NCI-H1694 (cell line): ENCODE data around the gene DDX10.

ENCODE experiments used
- DNase-seq: peaks from one replicate; lab custom pipeline; 2025; lab: John Stamatoyannopoulos, UW

Gene DDX10

DNA sequence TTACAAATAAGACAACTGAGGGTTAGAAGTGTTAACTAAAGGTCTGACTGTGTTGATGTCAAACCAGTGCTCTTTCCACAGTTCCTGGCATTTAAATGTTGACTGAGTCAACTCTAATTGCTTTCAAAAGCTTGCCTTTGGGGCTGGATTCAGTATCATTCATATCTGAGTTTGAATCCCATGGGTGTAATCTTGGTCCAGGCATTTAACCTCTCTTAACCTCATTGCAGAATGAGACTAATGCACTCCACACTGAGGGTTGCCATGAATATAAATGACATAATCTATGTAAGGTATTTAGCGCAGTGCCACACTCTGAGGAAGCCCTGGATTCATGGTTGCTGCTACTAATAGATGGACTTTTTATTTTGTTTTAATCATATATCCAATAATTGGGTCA is 274.3 kb downstream of the DDX10 start:
- DNase-seq: no peak

- DNase-seq: no peak
Measured at GRCh38 chr11:108943853-108944252, 279.0 kb downstream of the DDX10 start.

DNA sequence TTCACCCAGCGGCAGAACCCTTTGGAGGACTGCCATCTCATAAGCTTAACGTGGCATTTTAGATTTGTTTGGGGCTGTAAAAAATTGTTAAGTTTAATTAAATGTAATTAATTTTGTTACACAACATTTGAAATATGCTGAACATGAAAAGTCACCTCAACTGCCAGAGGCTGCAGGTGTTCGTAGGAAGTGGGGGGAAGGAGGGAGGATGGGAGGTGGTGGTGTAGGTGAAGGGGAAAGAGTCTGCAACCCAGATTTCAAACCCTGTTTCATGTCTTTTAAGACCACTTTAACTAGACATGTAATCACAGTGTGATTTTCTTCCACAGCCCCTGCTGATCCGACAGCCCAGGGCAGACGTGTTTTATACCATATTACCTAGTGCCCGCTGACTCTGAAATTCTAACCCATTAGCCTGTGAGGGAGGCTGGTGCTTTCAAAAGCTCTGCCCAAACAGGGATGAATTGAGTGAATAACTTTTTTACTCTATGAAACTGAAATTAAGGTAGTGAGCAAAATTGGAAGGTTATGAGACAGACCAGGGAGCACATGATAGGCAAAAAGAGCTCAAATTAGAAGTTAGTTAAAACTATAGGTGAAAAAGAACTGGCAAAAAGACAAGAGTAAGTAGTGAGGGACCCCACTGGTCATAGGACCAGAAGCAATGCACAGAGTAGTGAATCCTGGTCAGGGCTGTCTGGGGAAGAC is 279.8 kb downstream of the DDX10 start:
- DNase-seq: no peak

DNA sequence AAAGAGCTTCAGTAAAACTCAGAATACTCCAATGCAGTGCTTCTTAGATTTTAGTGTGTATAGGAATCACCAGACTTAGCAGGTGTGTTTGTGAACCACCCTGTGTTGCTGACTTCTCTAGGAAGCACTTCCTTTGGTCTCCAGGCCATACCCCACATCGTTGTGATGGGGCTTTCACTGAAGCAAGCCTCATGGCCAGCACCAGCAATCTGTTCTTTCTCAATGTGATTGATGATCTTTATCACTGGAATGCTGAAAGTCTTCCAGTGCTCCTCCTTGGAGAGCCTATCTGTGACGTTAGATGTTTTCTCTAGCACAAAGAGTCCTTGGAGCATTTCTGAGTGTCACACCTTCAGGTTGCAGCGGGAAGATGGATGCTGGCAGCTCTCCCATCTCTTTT is 280.5 kb downstream of the DDX10 start:
- DNase-seq: no peak

GRCh38 chr11:108947654-108948570 is 283.0 kb downstream of the DDX10 start:
- DNase-seq: no peak

DNA sequence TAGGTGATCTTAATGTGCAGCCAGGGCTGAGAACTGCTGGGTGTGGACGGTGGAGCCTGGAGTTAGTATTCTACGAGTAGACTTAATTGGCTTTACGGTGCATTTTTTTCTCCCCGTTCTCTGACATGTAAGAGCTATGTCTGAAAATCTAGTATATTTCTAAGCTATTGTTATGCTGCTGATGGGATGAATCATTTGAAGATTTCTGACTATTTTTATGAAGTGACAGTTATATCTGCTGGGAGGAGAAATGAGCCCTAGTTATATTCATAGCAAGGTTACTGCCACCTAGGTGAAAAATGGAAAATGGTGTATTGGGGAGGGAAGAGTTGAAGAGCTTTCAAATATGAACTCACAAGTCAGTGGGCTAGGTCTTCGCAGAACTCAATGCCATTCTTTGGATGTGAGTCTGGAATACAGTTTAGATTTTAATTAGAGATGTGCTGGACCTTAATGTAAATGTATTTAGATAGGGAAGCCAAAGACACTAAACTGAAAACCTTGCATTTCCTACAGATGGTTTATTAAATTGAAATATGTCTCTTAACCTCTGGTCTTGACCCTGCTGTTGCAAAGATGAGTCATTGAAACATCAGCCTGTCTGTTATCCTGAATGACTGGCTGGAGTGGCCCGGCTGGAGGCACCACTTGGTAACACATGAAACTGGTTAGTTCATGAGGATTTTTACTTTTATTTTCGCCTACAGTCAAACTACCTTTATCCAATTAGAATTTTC is 293.7 kb downstream of the DDX10 start:
- DNase-seq: no peak

DNA sequence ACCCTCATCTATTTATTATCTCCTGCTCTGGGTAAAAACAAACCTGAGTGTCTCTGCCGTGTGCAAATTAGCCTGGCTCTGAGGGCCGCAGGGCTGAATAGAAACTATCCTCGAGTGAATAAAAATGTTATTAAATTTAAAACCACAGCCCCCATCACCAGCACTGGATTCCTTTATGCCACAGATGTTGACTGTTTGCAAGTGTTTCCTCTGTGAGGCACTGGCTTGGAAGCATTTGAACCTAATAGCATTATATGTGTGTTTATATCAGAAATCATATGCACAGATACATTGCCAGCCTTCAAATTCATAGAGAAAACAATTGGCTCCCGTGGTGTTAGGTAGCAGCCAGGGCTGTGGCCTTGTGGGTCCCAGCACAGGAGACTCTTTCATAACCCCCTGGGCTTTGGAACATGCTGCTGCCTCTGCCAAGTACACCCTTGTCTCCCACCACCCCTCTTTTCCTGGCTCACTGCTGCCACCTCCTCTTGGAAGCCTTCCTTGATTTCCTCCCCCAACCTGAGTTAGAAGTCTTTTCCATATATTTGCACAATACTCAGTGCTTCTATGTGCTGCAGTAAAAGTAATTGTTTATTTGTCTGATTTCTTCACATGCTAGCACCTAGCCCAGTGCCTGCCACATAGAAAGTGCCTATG is 294.4 kb downstream of the DDX10 start:
- no peak for DNase-seq

DNA sequence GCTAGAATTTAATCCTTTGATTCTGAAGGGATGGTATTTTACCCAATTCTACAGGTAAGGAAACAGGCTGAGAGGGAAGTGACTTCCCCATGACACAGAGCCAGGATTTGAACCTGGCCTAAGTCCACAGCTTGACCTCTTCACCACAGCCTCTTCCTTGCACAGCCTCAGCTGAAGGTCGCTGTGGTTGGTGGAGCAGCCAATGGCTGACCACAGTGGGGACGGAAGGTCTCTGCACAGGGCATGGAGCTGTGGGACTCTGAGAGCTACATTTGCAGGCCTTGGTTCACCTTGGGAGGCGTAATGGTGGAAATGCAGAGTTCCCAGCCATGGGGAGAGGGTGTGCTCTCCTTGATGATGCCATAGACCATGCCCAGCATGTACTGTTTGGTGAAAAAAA is 295.0 kb downstream of the DDX10 start:
- no peak for DNase-seq

DNA sequence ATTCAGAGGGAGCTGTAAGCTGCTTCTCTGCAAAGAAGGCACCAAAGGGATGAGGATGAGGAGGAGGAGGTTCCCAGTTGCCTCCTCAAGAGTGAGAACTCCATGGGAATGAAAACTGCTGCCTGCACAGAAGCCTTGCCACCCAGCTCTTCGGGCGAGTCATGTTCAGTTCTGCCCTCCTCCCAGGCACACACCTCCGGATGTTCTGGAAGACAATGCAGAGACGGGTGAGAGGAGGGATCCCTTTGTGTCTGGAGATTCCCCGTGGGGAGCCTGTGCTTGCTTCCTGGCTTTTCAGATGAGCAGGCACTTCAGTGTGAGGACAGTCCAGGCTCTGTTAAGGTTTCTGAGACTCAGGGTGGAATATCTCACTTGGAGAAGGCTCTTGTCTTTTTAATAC is 295.6 kb downstream of the DDX10 start:
- DNase-seq: no peak

- DNase-seq: no peak
Measured at GRCh38 chr11:108961095-108961494, 296.2 kb downstream of the DDX10 start.

GRCh38 chr11:108963118-108963517 is 298.2 kb downstream of the DDX10 start:
- DNase-seq: no peak

DNA sequence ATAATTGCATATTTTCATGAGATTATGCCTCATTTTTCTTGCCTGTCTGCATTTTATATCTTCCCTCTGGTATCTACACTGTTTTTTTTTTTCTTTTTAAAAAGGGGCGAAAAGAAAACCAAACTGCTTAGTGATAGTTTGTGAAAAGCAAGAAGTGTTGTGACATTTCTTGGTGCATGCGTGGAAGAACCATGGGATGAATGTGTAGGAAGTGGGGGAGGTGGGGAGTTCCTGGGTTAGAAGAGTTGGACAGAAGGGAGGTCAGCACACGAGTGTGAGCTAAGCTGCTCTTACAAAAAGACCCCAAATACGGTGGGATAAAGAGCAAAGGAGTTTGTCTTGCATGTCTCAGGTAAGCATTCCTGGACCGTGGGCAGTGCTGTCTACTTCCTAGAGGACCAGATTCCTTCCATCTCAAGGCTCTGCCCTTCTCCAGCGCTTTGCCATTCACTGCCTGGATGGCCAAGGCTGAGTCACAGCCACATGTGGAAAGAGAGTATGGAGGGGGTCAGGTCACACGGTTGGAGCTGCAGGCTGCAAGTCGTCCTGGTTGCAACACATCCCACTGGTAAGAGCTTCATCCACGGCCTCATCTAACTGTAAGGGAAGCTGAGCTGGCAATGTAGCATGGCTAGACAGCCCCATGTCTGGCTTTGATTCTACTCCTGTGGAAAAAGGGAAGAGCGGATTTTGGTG is 300.6 kb downstream of the DDX10 start:
- no peak for DNase-seq

- no peak for DNase-seq
Measured at GRCh38 chr11:108966206-108966605, 301.3 kb downstream of the DDX10 start.

- no peak for DNase-seq
Measured at GRCh38 chr11:108966978-108967377, 302.1 kb downstream of the DDX10 start.

DNA sequence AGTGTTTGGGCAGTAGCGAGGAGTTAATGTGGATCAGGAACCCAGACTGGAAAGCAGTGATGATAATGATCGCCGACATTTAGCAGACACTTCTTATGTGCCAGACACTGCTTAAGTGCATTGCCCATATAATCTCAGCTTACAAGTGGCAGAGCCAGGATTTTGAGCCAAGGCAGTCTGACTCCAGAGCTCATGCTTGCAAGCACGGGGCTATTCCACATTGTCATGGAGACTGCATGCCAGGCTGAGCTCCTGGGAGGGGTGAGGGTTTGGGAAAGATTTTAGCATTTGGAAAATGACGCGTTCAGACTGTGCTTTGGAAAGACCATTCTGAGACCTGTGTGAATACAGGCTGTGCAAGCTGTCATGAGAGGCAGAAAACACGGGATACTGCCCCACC is 302.7 kb downstream of the DDX10 start:
- DNase-seq: no peak

GRCh38 chr11:108970221-108970991 is 305.5 kb downstream of the DDX10 start:
- no peak for DNase-seq

DNA sequence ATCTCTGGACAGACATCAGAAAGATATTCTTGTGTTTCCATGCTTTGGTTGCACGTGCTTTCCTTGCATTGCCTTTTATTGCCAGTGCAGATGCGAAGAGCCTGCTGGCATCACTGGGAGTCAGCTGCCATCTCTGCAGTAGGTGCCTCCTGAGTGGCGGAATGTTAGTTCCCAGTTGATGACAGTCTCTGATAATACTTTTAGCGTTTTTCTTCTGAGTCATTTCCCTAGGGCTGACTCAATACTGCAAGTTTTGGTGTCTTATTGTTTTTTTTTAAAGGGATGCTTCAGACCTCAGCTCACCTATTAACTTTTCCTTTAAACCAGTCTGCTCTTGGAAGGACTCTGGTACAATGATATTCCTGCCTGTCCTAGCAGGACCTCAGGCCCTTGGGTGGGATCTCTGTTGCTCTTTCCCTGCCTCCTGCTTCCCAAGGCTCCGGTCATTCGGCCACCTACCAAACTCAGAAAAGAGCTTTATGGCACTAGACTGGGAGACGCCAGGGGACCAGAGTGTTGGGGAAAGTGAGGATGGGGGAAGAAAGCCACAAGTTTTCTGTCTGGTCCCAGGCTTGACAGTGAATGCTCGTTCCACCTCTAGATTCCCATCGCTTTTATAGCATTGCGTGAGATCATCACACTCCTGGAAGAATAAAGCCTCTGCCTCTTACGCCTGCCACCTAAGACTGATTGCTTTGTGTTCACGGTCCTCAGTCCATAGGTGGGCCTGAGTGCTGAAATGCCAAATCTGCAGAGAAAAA is 308.7 kb downstream of the DDX10 start:
- no peak for DNase-seq

GRCh38 chr11:108975026-108975425 is 310.2 kb downstream of the DDX10 start:
- no peak for DNase-seq

- DNase-seq: no peak
Measured at GRCh38 chr11:108975641-108976071, 310.8 kb downstream of the DDX10 start.
